ENCODE data around the gene PPP2R1B.

The PPP2R1B gene

GRCh38 chr11:111762981-111763643, 3.1 kb downstream of the PPP2R1B start:
- no peak for TF ChIP-seq CTCF (IDR thresholded peaks at IDR 0.05; ENCODE audit: borderline replicate concordance, insufficient read depth, low read depth, low read length)

GRCh38 chr11:111762526-111762925, 3.7 kb downstream of the PPP2R1B start:
- no peak for TF ChIP-seq CTCF (IDR thresholded peaks at IDR 0.05; ENCODE audit: borderline replicate concordance, insufficient read depth, low read depth, low read length)
- no peak overlapping the region for H3K4me3 ChIP-seq (ENCODE audit: low read depth, low read length)

More at GRCh38 chr11:111762981-111763643, 3.1 kb downstream of the PPP2R1B start:
- no peak overlapping the region for H3K4me3 ChIP-seq (ENCODE audit: low read depth, low read length)

- H3K4me3 ChIP-seq (ENCODE audit: low read depth, low read length): no peak overlapping the region
Observed at GRCh38 chr11:111761036-111761435, 5.2 kb downstream of the PPP2R1B start.

GRCh38 chr11:111759778-111760407, 6.3 kb downstream of the PPP2R1B start:
- no peak overlapping the region for H3K4me3 ChIP-seq (ENCODE audit: low read depth, low read length)
- no peak for TF ChIP-seq CTCF (IDR thresholded peaks at IDR 0.05; ENCODE audit: borderline replicate concordance, insufficient read depth, low read depth, low read length)

More at GRCh38 chr11:111761036-111761435, 5.2 kb downstream of the PPP2R1B start:
- TF ChIP-seq CTCF (IDR thresholded peaks at IDR 0.05; ENCODE audit: borderline replicate concordance, insufficient read depth, low read depth, low read length): no peak

GRCh38 chr11:111759376-111759775, 6.8 kb downstream of the PPP2R1B start:
- no peak overlapping the region for H3K4me3 ChIP-seq (ENCODE audit: low read depth, low read length)
- no peak for TF ChIP-seq CTCF (IDR thresholded peaks at IDR 0.05; ENCODE audit: borderline replicate concordance, insufficient read depth, low read depth, low read length)

GRCh38 chr11:111756097-111756496, 10.1 kb downstream of the PPP2R1B start:
- no peak for TF ChIP-seq CTCF (IDR thresholded peaks at IDR 0.05; ENCODE audit: borderline replicate concordance, insufficient read depth, low read depth, low read length)
- no peak overlapping the region for H3K4me3 ChIP-seq (ENCODE audit: low read depth, low read length)

GRCh38 chr11:111749646-111750045, 16.5 kb downstream of the PPP2R1B start:
- no peak overlapping the region for H3K4me3 ChIP-seq (ENCODE audit: low read depth, low read length)
- no peak for TF ChIP-seq CTCF (IDR thresholded peaks at IDR 0.05; ENCODE audit: borderline replicate concordance, insufficient read depth, low read depth, low read length)
